HL-60/S4 treated with phorbol 12-myristate 13-acetate at 8.2 ng/mL for 4 days and 3 days (cell line): ENCODE data around the gene RSPH9.
"Not testable (repeated sequence)": the region's sequence is repeated elsewhere in the genome, so short reads cannot be mapped to it uniquely, and the experiment has no call there.

Experiments used
- in situ Hi-C: fragments of 300-500 bp; cut with MboI; formaldehyde crosslinking; loops from 2 replicates; pipeline ENCODE4 v1.15.0; 2022; ENCODE audit warnings: low sequenced_read_pairs

Gene RSPH9

DNA sequence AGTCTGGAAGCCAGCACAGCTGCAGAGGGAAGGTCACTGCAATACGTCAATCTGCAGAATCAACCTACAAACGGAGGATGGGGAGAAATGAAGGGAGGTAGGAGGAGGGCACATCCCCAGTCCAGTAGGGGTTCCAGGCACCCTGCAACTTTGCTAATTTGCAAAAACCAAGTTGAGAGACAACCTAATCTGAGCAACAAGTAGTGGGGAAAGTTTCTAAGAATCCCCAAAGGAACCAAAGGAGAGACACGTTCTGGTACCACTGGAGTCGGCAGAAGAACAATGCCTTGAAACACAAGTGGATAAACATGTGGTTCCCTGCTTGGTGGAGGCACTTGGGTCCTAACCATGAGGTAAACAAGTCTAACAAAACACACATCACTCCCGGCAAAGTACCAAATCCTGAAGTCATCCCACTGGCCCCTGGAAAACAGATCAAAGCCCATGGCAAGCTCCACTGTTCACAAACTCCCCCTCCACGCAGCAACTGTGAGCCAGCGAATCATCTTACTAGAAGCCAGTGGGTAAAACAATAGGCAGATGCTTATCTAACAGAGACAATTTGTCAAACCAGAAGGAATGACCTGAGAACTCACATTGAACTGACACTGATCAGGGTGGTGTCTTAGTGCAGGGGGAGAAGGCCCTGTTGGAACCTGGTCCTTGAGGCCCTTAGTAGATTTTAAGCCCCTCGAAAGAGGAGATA is 38.0 kb downstream of the RSPH9 start:
- in situ Hi-C loops, result no loop called here

DNA sequence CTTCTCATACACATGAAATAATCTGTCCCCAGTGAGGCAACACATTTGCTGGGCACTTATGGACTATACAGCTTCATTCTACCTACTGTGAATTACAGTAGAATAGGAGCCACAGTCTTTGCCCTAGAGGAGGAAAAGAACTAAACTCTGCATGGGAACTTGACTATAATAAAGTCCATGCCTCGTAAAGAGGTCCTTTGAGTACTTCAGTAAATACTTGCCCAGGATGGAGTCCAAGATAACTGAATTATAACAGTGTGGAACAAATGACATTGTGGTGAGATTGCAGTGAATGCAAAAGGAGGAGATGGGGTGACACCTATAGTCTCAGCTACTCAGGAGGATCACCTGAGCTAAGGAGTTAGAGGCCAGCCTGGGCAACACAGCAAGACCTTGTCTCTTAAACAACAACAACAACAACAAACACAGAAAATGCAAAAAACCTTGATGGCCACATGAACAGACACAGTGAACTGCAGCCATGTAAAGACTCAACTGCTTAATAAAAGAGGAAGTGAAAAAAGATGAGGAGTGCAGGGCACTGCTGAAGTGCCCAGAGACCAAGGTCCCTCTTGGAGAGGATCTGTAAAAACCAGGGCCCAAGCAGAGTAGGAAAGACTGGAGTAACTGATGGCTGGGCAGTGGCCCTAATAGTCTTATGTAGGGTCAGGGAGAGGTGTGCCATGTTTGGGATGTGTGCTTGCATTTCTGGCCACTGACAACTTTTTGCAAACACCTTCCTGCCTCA is 39.0 kb downstream of the RSPH9 start:
- in situ Hi-C loops, result no loop called here

DNA sequence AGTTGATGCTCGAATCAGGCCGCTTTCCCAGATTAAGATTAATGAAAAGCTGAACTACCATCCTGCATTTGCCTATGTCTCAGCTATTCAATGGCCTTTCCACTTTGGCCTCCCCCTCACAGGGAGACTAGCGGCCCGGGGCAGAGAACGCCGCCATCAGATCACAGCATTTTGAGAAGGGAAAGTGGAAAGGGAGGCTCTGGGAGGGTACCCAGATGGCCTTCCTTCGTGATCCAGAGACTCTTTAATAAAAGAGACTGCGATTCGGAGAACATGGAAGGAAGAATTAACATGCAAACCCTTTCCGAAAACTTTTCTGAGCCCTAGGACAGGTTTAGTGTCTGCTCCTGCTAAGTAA is 42.2 kb downstream of the RSPH9 start:
- in situ Hi-C loops, result no loop called here

DNA sequence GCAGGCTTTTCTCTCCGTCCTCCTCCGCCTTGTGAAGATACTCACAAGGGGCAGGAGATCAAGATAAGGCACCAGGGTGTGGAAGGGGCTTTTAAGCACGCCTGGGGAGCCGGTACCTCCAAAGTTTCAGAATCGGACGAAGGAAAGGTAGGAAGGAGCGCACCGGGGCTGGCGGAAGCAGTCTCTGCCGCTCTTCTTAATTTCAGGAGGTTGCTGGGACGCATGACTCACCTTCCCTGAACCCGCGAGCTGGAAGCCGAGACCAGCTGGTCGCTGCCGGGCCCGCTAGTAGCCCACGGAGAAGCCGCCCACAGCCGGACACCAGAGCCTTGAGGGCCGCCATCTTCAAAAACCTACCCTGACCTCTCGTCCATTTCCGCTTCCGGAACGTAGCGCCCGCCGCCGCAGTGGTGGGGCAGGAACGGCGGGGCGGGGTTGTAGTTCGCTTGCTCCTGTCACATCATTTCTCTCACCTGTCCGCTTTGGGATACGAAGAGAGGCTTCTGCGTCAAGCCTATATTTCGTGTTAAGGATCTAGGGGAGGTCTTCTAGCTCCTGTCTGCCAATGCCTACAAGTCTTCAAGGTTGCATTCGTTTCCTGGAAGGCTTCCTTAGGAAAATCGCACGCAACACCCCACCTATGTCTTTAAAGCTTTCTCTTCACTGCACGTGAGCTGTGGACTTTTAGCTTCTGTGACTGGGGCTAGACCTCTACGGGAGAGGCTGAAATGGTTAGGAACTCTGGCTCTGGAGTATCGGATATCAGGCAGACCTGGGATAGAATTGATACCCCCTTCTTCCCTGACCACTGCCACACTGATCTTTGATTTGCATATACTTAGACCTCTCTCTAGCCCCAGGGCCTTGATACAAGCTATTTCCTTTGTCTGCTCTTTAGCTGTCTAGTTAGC is 42.9 kb downstream of the RSPH9 start, which contains the start of gene MRPS18A:
TSS of gene MRPS18A (minus strand) at position 355 of the 911 bp plus-strand sequence. CDS start at position 343, 12 bp downstream.
- in situ Hi-C loops, result no loop called here

DNA sequence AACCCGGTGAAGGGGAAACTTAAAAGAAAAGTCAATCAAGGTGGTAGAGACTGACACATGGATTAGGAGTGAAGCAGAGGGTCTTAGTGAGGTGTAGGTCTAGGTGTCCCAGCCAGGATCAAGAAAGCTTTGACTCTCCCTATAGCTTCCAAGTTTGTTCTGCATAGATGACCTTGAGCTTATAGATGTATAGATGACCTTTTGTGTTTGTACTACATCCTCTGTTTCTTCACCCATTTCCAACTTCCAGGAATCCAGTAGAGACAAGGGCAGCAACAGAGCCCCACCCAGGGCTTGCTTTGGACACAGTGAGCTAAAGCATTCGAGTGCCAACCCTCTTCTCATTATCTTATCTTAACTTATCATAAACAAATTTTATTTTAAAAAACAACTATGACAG is 44.6 kb downstream of the RSPH9 start:
- in situ Hi-C loops, result no loop called here

DNA sequence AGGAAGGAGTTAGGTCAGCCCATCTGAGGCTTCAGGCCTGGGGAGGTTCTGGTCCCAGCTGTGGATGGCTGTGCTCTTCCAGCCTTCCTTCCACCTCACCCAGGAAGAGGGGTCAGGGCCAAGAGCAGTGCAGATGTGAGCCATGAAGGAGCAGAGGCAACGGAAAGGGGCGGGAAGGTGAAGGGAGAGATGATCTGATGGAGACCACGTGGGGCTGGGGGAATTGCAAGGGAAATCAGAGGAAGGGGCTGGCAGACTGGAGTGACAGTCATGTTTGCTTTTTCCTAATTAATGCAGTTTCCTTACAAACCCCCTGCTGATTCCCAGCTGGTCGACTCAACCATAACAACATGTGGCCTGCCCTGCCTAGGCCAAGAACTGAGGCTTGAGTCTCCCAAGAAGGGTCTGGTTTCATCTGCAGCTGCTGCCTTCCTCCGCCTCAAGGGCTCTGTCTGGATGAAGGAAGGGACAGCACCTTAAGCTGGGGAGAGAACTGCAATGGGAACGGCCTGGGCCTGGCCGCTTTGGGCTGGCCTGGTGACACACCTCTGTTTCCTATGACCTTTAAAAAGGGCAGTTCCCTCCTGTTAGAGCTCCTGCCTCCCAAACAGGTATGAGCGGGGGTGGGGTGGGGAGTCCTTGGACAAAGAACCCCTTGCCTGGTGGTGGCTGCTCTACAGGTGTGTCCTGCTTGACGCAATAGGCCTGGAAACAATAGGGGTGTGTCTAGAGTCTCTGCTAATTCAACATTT is 50.6 kb downstream of the RSPH9 start:
- in situ Hi-C loops, result no loop called here

DNA sequence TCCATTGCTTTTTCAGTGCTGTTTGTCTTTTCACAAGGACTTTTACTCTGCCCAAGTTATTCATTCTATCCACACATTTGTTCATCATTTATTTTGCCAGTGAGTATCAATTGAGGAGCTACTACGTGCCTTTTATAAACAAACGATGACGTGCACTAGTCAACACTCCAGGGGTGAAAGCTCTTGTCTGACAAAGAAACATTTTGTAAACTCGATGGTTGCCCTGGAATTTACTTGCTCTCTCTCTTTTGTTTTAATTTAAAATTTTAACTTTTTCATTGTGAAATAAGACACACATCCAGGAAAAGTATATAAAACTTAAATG is 51.1 kb downstream of the RSPH9 start:
- in situ Hi-C loops, result no loop called here

DNA sequence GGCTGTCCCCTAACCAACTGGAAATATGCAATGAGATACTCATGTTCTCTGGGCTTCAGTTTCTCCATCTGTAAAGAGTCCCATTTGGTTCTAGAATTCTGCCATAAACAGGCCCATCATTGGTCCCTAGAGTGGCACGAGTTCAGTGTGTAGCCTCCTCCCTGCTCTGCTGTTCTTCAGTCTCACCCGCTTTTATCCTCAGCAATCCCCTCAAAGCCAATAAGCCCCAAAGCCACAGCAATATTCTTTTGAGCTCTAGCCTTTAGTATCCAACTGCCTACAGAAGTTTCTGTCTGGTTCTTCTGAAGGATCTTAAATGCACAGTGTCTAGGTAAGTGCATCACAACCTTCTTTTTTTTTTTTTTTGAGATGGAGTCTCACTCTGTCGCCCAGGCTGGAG is 52.6 kb downstream of the RSPH9 start:
- in situ Hi-C loops, result no loop called here

DNA sequence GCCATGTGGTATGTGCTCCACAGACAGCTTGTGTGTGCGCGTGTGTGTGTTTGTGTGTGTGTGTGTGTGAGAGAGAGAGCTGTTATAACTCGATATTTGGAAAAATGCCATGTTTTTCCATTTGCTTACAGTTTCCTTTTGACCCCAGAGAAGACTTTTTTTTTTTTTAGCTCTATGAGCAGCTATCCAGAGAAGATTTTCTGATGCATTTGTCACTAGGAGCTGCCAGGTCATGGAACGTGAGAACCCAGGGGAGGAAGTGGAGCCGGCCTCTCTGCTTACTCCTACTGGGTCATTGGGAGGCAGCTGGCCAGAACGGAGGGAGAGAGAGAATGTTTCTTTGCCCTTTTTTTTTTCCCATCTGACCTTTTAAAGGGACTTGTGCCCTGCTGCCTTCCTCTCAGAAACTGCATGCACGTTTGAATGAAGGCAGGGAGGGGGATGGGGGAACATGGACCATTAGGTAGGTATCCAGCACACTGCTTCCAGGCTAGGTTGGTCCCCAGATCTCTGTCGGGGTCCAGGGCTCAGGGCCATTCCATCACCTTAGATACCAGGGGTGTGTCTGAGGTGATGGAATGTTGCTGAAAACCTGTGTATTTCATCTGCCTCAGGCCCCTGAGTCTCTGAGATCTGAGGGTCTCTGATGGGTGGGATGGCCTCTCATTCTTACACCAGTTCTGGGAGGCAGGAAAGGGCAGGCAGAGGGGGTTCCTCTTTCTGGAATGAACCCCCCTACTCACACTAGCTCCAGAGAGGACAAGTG is 53.9 kb downstream of the RSPH9 start:
- in situ Hi-C loops, result no loop called here

DNA sequence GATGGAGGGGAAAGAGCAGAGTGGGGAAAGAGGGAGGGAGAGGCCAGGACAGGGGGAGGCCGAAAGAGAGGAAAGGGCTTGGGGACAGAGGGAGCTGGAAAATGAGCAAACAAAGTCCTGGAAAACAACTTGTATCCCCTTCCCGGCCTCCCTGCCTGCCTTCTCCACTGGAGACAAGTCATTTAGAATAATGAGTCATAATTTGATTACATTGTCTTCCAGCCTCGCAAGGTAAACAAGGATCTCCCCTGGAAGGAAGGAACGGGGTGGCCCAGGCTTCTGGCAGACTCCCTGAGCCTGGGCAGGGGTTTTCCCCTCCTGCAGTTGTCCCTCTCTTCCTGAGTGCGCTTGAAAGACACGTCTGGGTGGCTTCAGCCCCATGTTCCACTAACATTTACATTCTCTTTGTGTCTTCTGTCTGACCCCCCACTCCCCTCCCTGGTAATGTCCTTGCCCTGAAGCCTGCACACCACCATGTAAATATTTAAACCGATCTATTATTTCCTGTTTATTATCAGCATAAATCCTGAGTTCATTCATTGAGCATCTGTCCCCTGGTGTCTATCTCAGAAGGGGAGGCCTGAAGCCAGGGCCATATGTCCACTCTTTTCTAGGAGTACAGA is 54.8 kb downstream of the RSPH9 start:
- in situ Hi-C loops, result no loop called here

DNA sequence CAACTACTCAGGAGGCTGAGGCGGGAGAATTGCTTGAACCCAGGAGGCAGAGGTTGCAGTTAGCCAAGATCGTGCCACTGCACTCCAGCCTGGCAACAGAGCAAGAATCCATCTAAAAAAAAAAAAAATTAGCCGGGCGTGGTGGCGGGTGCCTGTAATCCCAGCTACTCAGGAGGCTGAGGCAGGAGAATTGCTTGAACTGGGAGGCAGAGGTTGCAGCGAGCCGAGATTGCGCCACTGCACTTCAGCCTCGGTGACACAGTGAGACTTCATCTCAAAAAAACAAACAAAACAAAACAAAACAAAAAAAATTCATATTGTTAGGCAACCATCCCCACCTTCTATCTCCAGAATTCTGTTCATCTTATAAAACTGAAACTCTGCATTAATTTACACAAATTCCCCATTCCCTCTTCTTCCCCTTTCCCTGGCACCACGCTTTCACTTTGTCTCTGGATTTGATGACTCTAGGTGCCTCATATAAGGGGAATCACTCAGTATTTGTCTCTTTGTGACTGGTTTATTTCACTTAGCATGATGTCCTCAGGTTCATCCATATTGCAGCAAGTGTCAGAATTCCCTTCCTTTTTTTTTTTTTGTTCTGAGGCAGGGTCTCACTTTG is 56.2 kb downstream of the RSPH9 start:
- in situ Hi-C loops, result not testable (repeated sequence)

DNA sequence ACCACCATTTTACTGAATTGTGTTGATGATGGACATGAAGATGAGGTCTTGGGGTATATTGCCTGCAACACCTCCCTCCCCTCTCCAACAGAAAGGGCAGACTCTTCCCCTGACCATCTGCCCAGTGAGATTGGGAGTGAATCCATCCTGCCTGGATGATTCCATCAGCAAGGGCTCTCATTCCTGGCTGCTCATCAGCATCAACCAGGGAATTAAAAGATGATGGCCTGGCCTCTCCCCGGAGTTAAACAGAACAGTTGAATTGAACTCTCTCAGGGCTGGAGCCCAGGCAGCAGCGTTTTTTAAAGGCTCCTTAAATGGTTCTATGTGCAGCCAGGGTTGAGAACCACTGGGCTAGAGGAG is 57.3 kb downstream of the RSPH9 start:
- in situ Hi-C loops, result no loop called here

DNA sequence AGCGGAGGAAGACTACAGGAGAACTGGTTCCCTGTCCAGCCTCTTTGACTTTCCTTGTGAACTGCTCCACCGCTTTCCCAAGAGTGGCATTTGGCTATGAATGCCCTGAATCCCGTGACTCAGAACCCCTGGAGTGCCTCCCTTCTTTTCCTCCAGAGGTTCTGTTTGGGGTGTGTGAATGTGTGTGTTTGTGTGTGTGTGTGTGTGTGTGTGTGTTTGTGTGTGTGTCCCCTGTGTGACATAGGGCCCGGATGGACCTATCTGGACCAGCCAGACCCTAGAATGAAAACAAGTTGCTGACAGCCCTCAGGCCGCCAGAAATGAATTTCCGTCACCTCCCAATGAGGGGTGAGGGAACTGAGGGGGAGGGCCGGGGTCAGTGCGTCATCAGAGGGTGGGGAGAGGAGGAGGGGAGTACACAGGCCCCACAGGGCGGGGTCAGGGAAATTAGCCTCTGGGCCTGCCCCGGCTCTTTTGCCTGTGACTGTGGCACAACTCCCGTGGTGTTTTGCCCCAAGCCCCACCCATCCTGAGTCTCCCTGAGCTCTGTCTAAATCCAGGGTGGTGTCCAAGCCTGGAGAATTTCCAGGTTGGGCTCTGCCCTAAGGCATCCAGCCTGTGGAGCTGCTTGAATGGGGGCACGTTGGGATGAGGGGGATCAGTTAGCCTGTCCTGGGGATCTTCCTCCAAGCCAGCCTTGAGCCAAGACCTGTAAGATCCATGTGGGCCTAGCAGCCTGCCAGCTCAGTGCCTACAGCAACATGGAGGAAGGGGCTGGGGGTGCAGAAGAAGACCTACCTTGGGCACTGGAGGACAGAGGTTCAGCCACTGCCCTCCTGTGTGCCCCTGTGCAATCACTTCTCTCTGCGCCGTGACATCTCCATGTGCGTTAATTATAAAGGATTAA is 58.0 kb downstream of the RSPH9 start:
- in situ Hi-C loops, result no loop called here

DNA sequence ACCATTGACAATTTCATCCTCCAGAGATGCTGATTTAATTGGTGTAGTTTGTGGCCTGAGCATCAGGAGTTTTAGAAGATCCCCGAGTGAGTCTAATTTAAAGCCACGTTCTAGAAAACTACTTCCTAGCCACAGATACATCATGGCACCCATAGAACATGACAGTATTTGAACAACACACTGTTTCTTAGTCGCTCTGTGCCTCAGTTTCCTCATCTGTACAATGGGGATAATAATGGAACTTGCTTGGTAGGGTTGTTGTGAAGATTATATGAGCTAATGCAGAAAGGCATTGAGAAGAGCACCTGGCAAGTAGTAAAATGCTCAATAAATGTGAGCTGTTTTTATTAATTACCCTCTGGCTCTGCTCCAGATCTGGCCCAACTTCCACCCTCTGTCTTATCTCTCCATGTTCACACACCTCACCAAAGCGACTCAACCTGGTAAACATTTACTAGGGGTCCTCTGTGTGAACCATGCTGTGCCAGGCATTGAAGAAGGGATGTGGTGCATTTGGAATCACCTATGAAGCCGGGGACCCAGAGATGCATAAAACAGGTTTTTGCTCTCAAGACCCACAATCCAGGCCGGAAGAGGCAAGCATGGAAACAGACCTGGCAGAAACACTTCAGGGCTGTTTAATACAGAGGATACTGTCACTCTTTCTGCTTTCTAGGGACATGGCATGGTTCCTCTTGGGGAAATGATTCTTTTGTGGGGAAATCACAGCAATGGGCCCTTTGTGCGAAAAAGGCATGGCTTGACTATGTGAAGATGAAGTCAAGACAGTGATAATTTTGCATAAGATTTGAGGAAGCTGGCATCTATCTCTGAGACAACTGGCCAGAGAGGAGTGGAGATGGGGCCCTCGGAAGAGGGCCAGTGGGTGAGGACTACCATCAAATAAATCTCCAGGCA is 58.9 kb downstream of the RSPH9 start:
- in situ Hi-C loops, result no loop called here

DNA sequence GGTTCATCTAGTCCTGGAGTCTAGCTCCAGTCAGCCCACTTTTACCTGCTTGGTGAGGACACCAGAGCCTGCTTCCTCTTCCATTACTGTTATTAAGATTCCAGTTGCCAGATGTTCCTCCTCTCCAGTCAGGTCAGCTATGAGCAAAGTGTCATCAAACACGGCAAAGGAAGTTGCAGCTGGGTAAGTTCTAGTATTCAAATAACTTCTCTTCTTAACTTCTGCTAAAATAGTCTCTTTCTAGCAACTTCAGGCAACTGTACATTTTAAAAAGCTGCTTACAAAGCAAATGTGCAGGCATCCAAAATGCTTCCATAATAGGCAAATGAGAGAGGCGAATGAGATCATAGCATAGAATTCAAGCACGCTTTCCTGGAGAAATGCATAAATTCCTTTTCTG is 61.2 kb downstream of the RSPH9 start:
- in situ Hi-C loops, result no loop called here

DNA sequence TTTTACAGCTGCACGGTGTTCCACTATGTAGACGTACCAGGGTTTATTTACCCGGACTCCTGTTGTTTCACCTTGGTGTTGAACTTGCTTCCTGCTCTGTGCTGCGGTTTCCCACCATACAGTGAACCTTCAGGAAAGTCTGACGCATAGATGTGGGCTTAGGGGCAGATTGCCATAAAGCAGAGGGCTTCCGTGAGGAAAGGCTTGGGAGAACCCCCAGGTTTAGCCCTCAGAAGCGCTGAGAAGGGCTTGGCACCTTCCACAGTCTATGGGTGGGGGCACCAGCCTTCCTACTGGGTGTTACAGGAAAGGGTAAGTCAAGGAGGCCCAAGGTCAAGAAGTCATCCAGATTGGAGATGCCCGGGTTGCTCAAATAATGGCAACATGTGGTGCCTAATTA is 62.0 kb downstream of the RSPH9 start:
- in situ Hi-C loops, result no loop called here

DNA sequence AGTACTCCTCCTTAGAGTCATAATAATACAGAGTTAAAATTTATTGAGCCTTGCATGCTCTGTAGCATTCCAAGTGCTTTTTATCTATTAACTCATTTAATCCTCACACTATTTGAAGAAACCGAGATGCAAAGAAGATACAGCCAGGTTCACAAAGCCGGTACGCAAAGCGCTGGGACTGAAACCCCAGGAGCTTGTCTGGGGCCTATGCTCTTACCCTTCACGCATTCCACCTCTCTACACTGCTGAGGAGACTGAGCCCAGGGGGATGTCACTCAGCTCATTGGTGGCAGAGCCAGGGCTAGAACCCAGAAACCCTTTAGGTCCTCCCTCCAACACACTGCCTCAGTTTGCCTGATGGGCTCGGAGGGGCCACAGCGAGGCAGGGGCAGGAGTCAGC is 62.4 kb downstream of the RSPH9 start:
- in situ Hi-C loops, result no loop called here
